Measurements from ENCODE around the gene RNF144A. TPM values are rescaled to one million over a fixed set of nuclear protein-coding genes. Genes with fewer than 3 reads are reported as not detected.

Gene RNF144A
- total RNA-seq, 6 experiments from 2014 or later, result 1.2 to 3.2 (median 2.0) TPM

DNA sequence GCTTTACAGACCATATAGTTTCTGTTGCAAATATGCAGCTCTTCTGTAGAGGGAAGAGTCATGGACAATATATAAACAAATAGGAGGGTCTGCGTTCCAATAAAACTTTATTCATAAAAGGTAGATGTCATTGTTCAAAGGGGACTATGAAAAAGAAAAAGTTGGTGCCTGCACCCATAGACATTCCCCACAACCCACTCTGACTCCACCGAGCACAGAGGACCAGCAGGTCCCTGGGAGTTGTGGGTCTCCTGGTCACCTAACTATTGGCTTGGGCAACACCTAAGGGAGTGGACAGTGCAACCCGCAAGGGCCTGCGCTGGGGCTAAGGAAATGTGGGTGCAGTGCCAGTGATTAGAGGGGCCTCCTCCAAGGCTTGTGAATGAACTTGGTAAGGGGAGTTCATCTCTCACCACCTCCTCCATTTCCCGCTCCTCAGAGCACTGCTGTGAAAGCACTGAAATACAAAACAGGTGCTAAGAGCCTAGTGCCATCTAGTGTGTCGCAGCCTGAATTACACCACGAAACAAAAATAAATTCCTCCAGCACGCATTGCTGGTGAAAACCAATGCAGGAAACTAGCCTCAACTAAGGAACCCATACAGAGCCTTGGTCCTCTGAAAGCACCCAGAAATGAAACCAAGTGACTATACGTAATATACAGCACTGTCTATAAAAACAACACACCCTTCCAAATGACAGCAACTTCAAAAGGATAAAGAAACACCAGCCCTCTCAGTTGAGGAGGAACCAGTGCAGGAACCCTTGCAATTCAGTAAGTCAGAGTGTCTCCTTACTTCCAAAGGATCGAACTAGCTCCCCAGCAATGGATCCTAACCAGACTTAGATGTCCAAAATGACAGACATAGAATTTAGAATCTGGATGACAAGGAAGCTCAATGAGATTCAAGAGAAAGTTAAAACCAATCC lies 166.6 kb downstream of the RNF144A start:
- intact Hi-C loops (cut with DNase I), result no loop called here
- 53% methylated on average over 8 of the region's 10 CpGs for WGBS (ENCODE audit: insufficient coverage, low coverage, low lambda C conversion rate, missing lambda C conversion rate)
- ATAC-seq (peak; percentile 64 to 73 (median 72)), DNase-seq (no peak)
- no peak overlapping the region for H3K27ac ChIP-seq
- no peaks in the 10 kb centered on the region for H3K36me3 ChIP-seq
- H3K27me3 ChIP-seq, result no peaks in the 10 kb centered on the region
- H3K9me3 ChIP-seq, result no peaks in the 10 kb centered on the region
- no peaks in the 10 kb centered on the region for H3K4me1 ChIP-seq
- no peak overlapping the region for H3K4me3 ChIP-seq
- TF ChIP-seq, protein P1, sequence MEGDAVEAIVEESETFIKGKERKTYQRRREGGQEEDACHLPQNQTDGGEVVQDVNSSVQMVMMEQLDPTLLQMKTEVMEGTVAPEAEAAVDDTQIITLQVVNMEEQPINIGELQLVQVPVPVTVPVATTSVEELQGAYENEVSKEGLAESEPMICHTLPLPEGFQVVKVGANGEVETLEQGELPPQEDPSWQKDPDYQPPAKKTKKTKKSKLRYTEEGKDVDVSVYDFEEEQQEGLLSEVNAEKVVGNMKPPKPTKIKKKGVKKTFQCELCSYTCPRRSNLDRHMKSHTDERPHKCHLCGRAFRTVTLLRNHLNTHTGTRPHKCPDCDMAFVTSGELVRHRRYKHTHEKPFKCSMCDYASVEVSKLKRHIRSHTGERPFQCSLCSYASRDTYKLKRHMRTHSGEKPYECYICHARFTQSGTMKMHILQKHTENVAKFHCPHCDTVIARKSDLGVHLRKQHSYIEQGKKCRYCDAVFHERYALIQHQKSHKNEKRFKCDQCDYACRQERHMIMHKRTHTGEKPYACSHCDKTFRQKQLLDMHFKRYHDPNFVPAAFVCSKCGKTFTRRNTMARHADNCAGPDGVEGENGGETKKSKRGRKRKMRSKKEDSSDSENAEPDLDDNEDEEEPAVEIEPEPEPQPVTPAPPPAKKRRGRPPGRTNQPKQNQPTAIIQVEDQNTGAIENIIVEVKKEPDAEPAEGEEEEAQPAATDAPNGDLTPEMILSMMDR (IDR thresholded peaks at IDR 0.05), result peak; percentile 23 to 42 (median 36)
- no peak for TF ChIP-seq POLR2A (IDR thresholded peaks at IDR 0.05)

DNA sequence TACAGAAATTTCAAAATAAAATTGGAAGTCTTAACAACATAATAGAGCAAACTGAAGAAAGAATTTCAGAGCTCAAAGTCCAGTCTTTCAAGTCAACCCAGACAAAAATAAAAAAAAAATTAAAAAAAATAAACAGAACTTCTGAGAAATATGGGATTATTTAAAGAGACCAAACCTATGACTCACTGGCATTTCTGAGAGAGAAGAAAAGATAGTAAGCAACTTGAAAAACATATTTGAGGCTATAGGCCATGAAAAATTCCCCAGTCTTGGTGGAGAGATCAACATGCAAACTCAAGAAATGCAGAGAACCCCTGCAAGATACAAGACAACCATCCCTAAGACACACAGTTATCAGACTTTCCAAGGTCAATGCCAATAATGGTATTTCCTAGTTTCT lies 167.4 kb downstream of the RNF144A start:
- DNase-seq, result no peak
- Histone ChIP-seq H3K27me3 (no peaks in the 10 kb centered on the region), H3K9me3 (no peaks in the 10 kb centered on the region), H3K4me1 (no peaks in the 10 kb centered on the region), H3K36me3 (no peaks in the 10 kb centered on the region), H3K27ac (no peak overlapping the region), H3K4me3 (no peak overlapping the region)
- intact Hi-C loops (cut with DNase I), result no loop called here
- ATAC-seq, result no peak
- TF ChIP-seq POLR2A (IDR thresholded peaks at IDR 0.05), result no peak
- TF ChIP-seq, protein P1 (IDR thresholded peaks at IDR 0.05), result no peak

DNA sequence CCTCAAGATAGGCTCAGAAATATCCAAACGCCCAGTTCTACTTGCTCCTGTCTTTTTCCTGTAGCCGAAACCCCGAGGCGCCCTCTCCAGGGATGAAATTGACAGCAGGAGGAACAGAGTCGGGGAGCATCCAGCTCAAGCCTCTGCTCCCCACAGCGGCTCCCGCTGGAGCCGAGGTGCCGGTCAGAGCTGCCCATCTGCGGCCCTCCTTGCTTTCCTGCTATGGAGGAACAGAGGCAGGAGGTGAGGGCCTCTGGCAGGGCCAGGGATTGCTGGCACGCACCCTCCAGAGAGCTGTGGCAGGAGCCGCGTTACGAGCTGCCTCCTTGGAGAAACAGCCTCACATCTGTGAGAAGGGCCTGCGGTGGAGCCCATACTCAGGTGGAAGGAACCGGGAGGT lies 172.1 kb downstream of the RNF144A start:
- H3K36me3 ChIP-seq, result no peaks in the 10 kb centered on the region
- WGBS (ENCODE audit: insufficient coverage, low coverage, low lambda C conversion rate, missing lambda C conversion rate), result 73% methylated on average over 4 of the region's 16 CpGs
- ATAC-seq (no peak), DNase-seq (no peak)
- H3K4me3 ChIP-seq, result no peak overlapping the region
- H3K4me1 ChIP-seq, result no peaks in the 10 kb centered on the region
- no peak overlapping the region for H3K27ac ChIP-seq
- H3K27me3 ChIP-seq, result no peaks in the 10 kb centered on the region
- intact Hi-C loops (cut with DNase I), result no loop called here
- TF ChIP-seq, protein P1 (IDR thresholded peaks at IDR 0.05), result no peak
- no peaks in the 10 kb centered on the region for H3K9me3 ChIP-seq

DNA sequence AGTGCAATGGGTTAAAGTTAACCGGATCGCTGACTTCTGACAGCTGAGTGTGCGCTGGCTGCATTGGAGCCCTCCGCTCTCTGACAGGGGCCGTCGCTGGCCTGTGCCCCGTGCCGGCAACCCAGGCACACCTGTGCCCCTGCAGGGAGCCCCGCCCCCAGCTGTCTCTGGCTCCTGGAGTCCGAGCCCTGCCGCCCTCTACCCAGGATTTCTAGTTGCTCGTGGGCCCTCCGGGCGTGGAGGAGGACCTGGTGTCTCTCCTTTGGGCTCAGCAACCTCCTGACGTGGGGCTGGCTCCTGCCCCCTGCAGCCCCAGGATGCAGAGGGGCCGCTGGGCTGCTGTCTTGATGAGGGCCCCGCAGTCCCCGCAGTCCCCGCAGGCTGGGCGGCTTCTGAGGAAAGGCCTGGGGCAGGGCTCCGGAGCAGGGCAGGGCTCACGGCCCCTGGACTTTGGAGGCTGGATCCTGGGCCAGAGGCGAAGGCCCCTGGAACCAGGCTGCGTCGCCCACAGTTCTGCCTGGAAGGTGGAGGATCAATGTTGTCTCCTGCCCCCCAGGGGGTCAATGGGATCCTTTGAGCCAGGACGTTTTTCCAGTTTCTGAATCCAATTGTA lies 172.8 kb downstream of the RNF144A start:
- H3K4me1 ChIP-seq, result no peaks in the 10 kb centered on the region
- ATAC-seq (peak in 1 of 4 donors; percentile 36), DNase-seq (no peak)
- H3K27me3 ChIP-seq, result no peaks in the 10 kb centered on the region
- 42% methylated on average over 1 of the region's 26 CpGs for WGBS (ENCODE audit: insufficient coverage, low coverage, low lambda C conversion rate, missing lambda C conversion rate)
- H3K4me3 ChIP-seq, result no peak overlapping the region
- H3K27ac ChIP-seq, result no peak overlapping the region
- intact Hi-C loops (cut with DNase I), result no loop called here
- H3K9me3 ChIP-seq, result no peaks in the 10 kb centered on the region
- TF ChIP-seq POLR2A (IDR thresholded peaks at IDR 0.05), result no peak
- TF ChIP-seq, protein P1 (IDR thresholded peaks at IDR 0.05), result no peak
- H3K36me3 ChIP-seq, result no peaks in the 10 kb centered on the region

Measured in right lobe of liver (tissue), 6 donors.